ENCODE data around the gene MACROH2A1.

MACROH2A1 gene

DNA sequence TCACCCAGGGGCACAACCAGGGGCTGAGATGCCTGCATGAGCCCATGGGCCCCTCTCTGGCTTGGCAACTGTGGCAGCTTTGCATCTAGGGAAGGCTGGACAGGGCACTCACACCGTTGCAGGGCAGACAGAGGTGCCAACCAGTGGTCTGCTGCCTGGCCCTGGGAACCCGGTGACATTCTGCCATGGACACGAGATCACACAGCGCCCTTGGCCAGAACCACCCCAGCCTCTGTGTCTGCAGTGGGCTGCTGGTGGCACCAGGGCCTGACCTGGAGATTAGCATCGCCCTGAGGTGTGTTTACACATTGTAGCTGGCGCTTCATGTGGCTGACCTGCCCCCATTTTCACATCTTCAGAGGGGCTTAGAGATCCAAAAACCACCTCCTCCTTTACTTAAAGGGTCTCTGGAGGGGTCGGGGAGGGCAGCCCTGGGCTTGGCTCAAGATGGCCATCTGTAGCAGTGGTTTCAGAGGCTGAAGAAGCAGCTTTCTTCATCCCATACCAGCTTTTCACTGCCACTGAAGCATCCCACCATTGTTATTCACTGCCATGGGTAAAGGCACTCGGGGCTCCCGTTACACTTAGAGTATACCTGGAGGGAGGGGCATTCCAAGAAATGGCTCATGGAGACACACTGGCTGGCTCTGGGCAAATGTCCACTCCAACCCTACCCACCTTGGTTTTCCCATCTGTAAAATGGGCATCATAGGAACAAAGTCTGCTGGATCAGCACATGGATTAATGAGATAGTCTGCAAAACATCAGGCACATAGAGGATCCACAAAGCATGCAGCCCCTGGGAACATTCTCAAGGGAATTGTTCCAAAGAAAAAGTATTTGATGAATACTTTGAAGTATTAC is 36.7 kb upstream of the MACROH2A1 start:
- DNase-seq: peak; percentile 17

GRCh38 chr5:135434591-135435466 is 35.8 kb upstream of the MACROH2A1 start:
- DNase-seq: peak; percentile 39

DNA sequence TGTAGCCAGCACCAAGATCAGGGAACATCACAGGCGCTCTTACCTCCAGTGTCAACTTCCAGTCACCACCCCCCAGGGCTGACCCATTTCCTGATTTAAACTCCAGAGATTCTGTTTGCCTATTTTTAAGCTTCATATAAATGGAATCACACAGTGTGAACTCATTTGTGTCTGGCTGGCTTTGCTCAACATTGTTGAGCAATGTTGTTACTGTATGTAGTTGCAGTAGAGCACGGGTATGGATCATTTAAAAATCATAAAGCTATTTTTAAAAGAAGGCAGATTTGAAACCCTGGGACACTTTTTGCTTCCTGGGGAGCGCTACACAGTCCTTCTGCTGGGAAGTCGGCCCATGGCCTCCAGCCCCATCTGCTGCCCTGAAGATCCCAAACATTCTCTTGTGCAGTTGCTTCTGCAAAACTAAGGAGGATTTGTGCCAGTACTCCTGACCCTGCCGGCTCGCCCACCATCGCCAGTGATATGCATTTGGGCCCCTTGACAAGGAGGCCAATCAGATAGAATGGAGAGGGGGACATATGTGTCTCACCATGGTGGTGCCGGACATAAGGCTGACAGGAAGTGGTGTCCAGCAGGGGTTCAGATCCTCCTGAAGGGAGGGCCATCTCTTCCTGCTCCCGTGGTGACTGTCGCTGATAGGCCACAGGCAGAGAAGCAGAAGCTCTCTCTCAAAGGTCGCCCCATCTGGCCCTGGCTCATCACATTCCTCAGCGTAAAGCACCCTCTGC is 34.8 kb upstream of the MACROH2A1 start:
- DNase-seq: peak; percentile 49

DNA sequence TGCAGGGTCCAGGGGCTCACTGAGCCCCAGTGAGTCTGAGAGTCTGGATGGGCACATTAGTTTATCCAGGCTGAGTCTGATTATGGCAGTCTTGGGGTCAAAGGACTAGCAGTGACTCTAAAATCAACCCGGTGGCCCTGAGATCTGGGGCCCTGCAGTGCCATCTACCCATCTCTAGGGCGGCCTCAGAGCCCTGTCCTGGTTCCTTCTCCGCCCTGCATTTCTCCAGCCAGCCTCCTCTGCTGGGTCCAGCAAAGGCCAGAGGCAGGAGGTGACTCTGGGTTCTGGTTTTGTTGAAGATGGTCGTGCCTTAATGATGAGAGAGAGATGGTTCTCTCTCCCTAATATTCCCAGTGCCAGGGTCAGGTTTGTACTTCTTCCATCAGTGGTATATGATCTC is 33.1 kb upstream of the MACROH2A1 start:
- no peak for DNase-seq

- no peak for DNase-seq
Measured at GRCh38 chr5:135430135-135430437, 31.1 kb upstream of the MACROH2A1 start.

DNA sequence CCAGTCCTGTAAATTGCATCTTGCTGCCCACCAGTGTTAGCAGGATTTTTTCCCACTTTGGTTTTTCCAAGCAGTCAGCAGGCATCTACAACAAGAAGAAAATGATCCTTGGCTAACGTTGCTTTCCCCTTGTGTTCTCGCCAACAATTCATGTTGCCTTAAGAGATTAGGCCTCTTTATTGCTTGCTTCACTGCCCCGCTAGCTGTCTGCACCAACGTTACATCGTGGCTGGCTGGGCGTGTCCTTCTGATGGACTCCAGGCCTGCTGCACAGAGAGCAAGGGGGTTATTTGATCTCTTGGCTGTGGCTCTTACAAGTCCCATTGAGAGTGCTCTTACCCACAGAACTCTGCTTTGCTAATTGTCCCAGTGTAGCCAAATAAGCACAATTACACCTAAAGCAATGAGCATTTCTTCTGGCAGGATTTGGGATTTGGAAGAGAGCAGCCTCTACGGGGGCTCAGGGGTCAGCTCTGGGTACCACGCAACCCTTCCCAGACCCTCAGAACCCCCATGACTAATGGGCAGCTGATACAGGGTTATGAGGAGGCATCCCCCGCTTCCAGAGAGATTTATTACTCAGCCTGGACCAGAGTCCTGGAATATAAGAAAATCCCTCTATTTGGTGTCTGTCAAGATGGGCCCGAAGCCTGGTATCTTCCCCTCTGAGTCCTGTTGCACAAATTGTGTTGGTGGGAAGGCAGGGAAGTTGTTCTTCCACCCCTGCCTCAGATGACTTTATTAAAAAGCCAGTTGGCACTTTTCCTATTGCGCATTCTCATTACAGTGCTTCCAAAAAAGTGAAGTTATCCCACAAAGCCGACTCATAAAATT is 30.5 kb upstream of the MACROH2A1 start:
- peak; percentile 72 for DNase-seq

- no peak for DNase-seq
Measured at GRCh38 chr5:135428586-135428985, 29.6 kb upstream of the MACROH2A1 start.

DNA sequence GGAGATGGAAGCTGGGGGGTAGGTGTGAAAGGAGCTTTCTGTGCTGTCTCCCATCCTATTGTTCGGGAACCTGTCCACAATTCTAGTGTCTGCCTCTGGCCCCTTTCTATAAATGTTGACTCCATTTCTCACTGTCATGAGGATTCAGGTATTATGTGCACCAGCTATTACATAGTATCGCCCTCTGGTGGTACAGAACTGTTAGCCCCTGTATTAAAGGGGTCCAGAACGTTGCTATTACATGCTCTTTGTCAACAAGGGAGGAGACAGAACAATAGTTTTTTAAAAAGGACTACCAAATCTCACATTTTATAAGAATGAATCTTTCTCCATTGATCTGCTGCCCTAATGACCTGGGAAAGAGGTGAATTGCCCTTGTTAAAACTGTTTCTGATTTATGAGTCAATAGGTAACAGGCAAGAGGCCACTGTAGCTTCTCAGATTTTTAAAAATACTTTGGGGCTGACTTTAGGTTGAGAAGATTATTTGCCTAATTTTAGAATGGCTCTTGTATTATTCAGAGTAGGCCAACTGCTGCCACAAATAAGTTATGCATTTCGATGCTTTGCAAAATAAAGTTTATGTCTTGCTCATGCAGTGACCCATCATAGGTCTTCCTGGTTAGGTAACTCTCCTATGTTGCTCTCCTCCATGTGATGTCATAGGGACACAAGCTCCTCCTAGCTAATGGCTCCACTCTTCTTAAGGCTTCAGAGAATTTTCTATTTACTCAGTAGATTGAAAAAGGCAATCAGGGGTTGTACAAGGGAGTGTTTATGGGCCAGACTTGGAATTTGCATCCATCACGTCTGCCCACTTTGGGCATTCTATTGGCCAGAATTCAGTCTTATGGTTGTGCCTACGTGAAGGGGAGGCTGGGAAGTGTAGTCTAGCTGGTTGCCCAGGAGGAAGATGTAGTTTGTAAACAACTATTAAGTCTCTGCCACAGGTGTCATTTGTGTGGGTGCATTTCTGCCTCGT is 27.4 kb upstream of the MACROH2A1 start:
- DNase-seq: no peak

DNA sequence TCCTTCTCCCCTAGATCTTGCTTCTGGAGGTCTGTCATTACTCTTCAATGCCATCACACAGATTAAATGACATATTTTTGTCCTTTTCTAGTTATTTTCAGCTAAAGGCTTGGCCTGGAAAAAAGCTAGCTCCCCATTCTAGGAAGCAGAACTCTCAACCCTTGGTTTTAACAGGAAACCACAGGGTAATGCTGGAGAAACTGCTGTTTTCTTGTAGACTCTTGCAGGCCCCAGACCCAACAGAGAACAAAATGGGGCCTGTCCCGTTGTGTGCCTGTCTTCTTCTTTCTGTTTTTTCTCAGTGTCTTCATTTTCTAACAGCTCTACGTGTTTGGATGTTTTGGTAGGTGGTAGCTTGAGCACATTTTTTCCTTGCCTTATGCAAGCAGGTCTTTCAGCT is 26.6 kb upstream of the MACROH2A1 start:
- no peak for DNase-seq

GRCh38 chr5:135423846-135424168 is 24.8 kb upstream of the MACROH2A1 start:
- no peak for DNase-seq

GRCh38 chr5:135423146-135423845 is 24.3 kb upstream of the MACROH2A1 start:
- no peak for DNase-seq

DNA sequence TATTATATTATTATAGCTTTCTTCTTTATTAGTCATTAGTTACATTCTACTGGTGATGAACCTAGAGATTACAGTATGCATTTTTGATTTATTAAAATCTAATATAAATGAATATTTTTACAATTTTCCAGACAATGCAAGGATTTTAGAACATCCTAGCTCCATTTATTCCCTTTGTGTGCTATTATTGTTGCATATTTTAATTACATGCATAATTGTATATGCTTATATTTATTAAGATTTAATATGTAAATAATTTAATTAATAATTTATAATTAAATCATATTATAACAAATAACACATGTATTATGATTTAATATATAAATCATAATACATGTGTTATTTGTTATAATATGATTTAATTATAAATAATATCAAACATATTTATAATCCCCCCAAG is 23.4 kb upstream of the MACROH2A1 start:
- no peak for DNase-seq

- DNase-seq: no peak
Measured at GRCh38 chr5:135417083-135417482, 18.1 kb upstream of the MACROH2A1 start.

- no peak for DNase-seq
Measured at GRCh38 chr5:135405082-135405481, 6.1 kb upstream of the MACROH2A1 start.

GRCh38 chr5:135402031-135402430 is 3.0 kb upstream of the MACROH2A1 start:
- DNase-seq: no peak

DNA sequence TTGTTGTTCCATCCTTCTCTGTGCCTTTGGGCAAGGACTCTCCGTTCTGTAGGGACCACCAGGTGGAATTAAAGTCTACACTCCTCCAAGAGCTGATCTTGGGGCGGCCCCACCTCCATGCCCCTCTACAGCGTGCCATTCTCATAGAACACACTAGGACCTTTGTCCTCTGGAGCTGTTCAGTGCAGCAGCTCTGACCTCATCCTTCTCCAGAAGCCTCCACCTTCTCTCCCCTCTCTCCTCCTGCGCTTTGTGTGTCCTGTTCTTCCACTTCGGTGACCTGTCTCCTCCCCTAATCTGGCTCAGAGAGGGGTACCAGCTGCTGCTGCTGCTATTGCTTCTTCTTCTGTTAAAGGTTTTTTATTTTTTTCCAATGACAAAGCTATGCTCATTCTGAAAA is 1.8 kb upstream of the MACROH2A1 start:
- DNase-seq: no peak

DNA sequence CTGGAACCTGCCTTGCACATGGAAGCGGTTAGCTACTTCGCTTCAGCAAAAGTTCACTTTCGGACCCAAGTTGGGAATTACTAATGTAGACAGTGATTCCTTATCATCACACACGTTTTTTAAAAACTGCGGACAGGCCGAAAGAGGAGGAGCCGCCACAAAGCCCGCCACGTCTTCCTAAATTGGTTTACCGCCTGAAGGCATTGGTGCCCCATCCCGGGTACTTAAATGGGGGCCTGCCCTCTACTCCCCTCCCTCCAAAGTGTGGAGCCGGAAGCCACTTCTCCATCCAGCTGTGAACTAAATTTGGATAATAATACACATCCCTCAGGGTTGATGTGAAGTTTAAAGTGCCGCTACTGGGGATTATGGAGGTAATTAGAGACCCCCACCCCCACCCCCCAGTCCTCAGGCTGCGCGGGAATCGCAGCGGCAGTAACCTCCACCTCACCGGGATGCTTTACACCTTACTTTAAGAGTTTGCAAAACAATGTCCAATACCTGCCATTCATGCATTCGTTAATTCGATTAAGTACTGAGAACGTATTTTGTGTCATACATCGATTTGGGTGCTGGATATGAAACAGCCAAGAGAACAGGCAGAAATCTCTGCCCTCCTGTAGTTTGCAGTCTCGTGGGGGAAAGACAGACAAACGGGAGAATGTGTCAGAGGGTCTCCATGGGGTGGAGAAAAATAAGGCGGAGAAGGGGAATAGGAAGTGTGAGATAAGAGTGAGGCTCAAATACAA is 937 bp upstream of the MACROH2A1 start:
- no peak for DNase-seq

GRCh38 chr5:135398160-135398854 is 724 bp downstream of the MACROH2A1 start:
- DNase-seq: peak; percentile 51

- DNase-seq: no peak
Measured at GRCh38 chr5:135397084-135397483, 1.9 kb downstream of the MACROH2A1 start.

Data from right hindlimb (tissue), 1 donor.